Large intestine (tissue), 3 donors: ENCODE measurements around the gene DLGAP1. TPM values are rescaled to one million over a fixed set of nuclear protein-coding genes. Genes with fewer than 3 reads are reported as not detected.
A peak's percentile ranks its signal among the peaks of the same experiment; 100 is the strongest.

Experiments used
- DNase-seq, 2 donors: peaks; one replicate each; pipeline versions ENCODE4 v3.0.0 to v3.0.0-alpha.2; 2013
- H3K27ac ChIP-seq: one replicate; pipeline ENCODE4 v1.5.1; 2013; ENCODE audit warnings: low read length
- H3K27me3 ChIP-seq: 2 replicates; pipeline ENCODE4 v1.6.1; 2013; ENCODE audit warnings: low read length; ENCODE audit not compliant: control insufficient read depth, insufficient read depth
- H3K36me3 ChIP-seq: 2 replicates; pipeline ENCODE4 v1.6.1; 2013; ENCODE audit warnings: low read length; ENCODE audit not compliant: control insufficient read depth, insufficient read depth
- H3K4me1 ChIP-seq: one replicate; pipeline ENCODE4 v1.6.1; 2013; ENCODE audit warnings: low read length; ENCODE audit not compliant: control insufficient read depth, insufficient read depth
- H3K4me3 ChIP-seq: one replicate; pipeline ENCODE4 v1.5.1; 2013; ENCODE audit warnings: low read length
- H3K9me3 ChIP-seq: one replicate; pipeline ENCODE4 v1.6.1; 2013; ENCODE audit warnings: mild to moderate bottlenecking, low read depth, low read length, moderate library complexity; ENCODE audit not compliant: control insufficient read depth
- WGBS: methylation state at CpG from one replicate; pipeline ENCODE4 v1.1.5; 2013; ENCODE audit warnings: low lambda C conversion rate; ENCODE audit not compliant: insufficient coverage; 5-methylcytosine and 5-hydroxymethylcytosine counted together
- polyA plus RNA-seq: library from polyadenylated mRNA; unstranded; fragments of 120-200 nt; gene quantifications from one replicate; pipeline ENCODE4 v1.2.1, GENCODE V29; 2013

The DLGAP1 gene
- polyA plus RNA-seq, 1 donor: 0.69 TPM

DNA sequence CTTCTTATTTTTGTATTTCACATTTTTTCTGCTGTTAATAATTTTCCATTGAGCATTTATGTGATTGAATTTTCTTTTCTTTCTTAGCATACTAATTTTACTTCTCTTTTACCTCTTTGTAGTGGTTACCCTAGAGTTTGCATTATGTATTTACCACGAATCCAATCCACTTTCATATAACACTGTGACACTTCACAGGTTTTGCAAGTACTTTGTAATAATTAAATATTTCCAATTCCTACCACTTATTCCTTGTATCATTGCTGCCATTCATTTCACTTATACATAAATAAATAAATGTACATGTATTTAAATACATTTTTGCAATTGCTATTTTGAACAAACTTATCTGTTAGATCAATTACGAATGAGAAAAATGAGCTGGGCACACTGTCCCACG lies 894.4 kb downstream of the DLGAP1 start:
- 100% methylated on average over 1 of the region's 3 CpGs for WGBS
- H3K4me1 ChIP-seq: no peaks in the 10 kb centered on the region
- peaks cover 4% of the 10 kb centered on the region for H3K9me3 ChIP-seq
- H3K27ac ChIP-seq: no peak overlapping the region
- no peak overlapping the region for H3K4me3 ChIP-seq
- DNase-seq: no peak
- no peaks in the 10 kb centered on the region for H3K36me3 ChIP-seq
- no peaks in the 10 kb centered on the region for H3K27me3 ChIP-seq

DNA sequence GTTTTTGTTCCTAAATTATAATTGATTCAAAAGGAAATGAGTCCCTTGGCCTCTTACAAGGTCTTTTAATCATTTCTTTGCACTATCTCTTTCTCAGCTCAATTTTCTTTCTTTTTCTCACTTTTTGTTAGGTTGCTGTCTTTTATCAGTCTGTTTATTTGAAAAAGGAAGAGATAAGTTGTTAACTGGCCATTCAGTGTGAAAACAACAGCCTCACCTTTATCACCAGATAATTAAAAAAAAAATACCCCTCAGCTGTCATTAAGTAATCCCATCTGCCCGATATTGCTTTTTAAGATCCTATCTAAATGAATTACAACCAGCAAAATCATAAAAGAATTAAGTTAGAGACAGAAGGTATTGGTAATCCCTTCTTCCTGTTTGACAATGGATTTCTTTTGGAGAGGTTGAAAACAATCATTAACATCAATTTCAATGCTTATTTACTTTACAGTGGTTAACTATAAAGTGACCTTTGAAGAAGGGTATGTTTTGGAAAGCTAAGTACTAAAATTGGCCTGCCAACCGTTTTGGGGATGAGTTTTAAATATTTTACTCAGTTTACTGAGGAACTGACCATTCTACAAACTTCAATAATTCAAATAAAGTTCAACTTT lies 900.2 kb downstream of the DLGAP1 start:
- Histone ChIP-seq H3K4me3 (no peak overlapping the region), H3K36me3 (no peaks in the 10 kb centered on the region), H3K27me3 (no peaks in the 10 kb centered on the region), H3K9me3 (no peaks in the 10 kb centered on the region), H3K27ac (no peak overlapping the region), H3K4me1 (no peaks in the 10 kb centered on the region)
- no CpG with 5 or more reads among the region's 2 CpGs for WGBS
- DNase-seq: no peak

DNA sequence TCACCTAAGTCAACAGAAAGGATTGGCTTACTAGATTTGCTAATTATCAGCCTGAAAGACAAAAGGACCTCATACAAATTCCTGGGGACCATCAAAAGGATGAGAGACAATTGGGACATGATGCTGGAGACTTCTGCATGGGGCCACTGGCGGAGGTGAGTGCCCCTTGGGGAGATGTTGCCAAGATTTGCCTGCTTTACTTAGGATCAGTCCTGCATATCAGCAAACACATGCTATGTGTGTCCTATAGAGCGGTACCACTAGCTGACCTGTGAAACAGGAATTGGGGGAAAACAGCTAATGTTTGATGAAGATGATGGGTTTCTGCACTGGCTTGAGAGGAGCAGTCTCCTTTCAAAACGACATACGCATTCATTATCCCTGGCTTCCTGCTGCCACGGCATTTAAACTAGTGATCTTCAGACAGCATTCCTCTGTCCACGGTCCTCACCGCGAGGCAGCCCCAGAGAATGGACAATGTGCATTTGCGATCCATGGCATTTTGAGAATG lies 901.0 kb downstream of the DLGAP1 start:
- Histone ChIP-seq H3K27ac (no peak overlapping the region), H3K4me3 (no peak overlapping the region), H3K36me3 (no peaks in the 10 kb centered on the region), H3K4me1 (no peaks in the 10 kb centered on the region), H3K9me3 (no peaks in the 10 kb centered on the region), H3K27me3 (no peaks in the 10 kb centered on the region)
- peak in 1 of 2 donors; percentile 8 for DNase-seq
- no CpG with 5 or more reads among the region's 9 CpGs for WGBS

DNA sequence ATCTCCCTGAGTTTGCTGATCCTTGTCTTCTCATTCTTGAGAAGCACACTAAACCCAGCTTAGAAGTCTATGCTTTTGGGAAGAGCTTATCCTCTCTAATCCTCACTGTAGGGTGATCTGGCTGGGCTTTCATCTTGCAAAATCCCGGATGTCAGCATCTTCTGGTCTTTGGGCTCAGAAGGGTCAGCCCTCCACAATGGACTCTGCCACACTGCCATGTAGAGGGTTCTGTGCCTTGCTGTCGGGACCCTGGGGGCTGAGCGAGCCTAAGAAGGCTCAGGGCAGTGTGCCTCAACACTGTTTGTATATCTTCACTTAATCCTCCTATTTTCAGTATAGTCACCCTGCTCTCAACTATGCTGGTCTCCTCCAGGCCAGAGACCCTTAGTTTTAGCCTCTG lies 902.8 kb downstream of the DLGAP1 start:
- no peak for DNase-seq
- Histone ChIP-seq H3K4me1 (no peaks in the 10 kb centered on the region), H3K27ac (no peak overlapping the region), H3K36me3 (no peaks in the 10 kb centered on the region), H3K27me3 (no peaks in the 10 kb centered on the region), H3K4me3 (no peak overlapping the region), H3K9me3 (no peaks in the 10 kb centered on the region)
- WGBS: 100% methylated on average over 1 of the region's 3 CpGs

DNA sequence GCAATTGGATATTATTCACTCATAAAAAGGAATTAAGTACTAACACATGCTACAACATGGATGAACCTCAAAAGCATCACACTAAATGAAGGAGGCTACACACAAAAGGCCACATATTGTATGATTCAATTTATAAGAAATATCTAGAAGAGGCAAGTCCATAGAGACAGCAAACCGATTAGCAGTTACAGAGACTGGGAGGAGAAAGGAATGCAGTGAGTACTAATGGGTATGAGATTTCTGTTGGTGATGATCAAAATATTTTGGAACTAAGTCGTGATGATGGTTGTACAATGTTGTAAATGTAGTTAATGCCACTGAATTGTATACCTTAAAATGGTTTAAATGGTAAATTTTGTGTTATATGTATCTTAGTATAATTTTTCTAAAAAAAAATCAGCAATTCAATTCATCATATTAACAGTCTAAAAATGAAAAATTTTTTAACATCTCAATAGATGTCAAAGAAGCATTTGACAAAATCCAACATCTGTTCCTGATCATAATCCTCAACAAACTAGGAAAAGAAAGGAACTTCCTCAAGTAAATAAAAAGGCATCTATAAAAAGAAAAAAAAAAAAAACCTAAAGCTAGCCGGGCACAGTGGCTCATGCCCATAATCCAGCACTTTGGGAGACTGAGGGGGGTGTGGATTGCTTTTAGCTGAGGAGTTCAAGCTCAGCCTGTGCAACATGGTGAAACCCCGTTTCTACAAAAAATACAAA lies 907.1 kb downstream of the DLGAP1 start:
- Histone ChIP-seq H3K4me3 (no peak overlapping the region), H3K4me1 (no peaks in the 10 kb centered on the region), H3K9me3 (no peaks in the 10 kb centered on the region), H3K27ac (no peak overlapping the region), H3K27me3 (no peaks in the 10 kb centered on the region), H3K36me3 (no peaks in the 10 kb centered on the region)
- no peak for DNase-seq
- WGBS: 100% methylated on average over 1 of the region's 4 CpGs

DNA sequence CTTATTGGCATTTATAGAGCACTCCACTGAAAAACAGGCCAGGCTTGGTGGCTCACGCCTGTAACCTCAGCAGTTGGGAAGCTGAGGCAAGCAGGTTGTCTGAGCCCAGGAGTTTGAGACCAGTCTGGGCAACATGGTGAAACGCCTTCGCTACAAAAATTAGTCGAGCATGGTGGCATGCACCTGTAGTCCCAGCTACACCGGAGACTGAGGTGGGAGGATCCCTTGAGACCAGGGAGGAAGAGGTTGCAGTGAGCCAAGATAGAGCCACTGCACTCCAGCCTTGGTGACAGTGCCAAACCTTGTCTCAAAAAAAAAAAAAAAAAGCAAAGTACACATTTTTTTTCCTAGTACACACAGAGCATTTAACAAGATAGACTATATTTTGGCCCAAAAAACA lies 909.0 kb downstream of the DLGAP1 start:
- no peak overlapping the region for H3K4me3 ChIP-seq
- H3K4me1 ChIP-seq: peaks cover 6% of the 10 kb centered on the region
- no peak overlapping the region for H3K27ac ChIP-seq
- no peaks in the 10 kb centered on the region for H3K36me3 ChIP-seq
- no peaks in the 10 kb centered on the region for H3K27me3 ChIP-seq
- no peaks in the 10 kb centered on the region for H3K9me3 ChIP-seq
- no peak for DNase-seq
- WGBS: no CpG with 5 or more reads among the region's 5 CpGs

DNA sequence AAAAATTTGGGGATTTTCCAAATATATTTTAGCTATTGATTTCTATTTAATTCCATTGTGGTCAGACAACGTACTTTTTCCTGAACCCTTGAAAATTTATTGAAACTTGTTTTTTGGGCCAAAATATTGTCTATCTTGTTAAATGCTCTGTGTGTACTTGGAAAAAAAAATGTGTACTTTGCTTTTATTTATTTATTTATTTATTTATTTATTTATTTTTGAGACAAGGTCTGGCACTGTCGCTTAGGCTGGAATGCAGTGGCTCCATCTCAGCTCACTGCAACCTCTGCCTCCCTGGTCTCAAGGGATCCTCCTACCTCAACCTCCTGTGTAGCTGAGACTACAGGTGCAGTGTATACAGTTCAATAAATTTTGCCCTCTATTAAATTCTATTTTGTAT lies 910.6 kb downstream of the DLGAP1 start:
- no peak for DNase-seq
- WGBS: 80% methylated on average over 1 of the region's 2 CpGs

DNA sequence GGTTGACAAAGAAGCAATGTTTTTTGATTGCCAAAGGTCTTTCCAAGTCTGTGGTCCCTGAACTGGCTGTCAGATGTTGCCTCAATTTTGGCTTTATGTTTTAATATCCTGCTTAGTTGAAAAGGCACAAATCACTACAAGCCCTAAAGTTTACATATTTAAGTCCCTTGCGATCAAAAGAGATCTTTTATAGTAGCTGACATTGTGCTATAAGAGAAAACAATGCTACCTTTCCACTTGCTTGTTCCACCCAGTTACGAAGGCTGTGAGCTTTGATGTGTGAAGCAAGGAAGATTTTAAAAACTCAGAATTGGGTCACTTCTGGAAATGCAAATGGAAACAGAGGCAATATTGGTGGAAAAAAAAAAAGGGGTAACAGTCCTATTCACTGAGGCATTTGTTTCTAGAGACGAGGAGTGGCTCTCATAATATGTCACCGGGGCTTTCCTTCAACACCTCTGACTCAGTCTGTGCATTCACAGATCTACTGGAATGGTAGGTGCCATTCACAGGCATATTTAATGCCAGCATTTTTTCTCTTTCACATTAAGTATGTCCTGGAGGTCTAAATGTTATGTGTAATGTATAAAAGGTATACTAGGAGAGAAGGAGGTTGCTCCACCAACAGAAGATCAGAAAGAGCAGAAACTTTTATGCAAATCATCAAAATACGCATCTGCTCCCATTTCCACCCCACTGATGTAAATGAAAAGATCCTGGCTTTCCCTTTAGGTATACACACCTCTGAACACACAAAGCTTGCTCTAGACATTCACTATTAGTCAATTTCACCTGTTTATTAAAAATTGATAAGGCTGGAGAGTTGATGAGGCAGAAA lies 913.3 kb downstream of the DLGAP1 start:
- no peak overlapping the region for H3K27ac ChIP-seq
- H3K27me3 ChIP-seq: no peaks in the 10 kb centered on the region
- H3K4me3 ChIP-seq: no peak overlapping the region
- no peaks in the 10 kb centered on the region for H3K36me3 ChIP-seq
- no peak for DNase-seq
- H3K9me3 ChIP-seq: no peaks in the 10 kb centered on the region
- peaks cover 10% of the 10 kb centered on the region for H3K4me1 ChIP-seq
- WGBS: 100% methylated on average over 1 of the region's 5 CpGs

More for the DNA sequence above, 910.6 kb downstream of the DLGAP1 start:
- Histone ChIP-seq H3K27ac (no peak overlapping the region), H3K4me1 (peaks cover 10% of the 10 kb centered on the region), H3K27me3 (no peaks in the 10 kb centered on the region), H3K9me3 (no peaks in the 10 kb centered on the region), H3K36me3 (no peaks in the 10 kb centered on the region), H3K4me3 (no peak overlapping the region)

DNA sequence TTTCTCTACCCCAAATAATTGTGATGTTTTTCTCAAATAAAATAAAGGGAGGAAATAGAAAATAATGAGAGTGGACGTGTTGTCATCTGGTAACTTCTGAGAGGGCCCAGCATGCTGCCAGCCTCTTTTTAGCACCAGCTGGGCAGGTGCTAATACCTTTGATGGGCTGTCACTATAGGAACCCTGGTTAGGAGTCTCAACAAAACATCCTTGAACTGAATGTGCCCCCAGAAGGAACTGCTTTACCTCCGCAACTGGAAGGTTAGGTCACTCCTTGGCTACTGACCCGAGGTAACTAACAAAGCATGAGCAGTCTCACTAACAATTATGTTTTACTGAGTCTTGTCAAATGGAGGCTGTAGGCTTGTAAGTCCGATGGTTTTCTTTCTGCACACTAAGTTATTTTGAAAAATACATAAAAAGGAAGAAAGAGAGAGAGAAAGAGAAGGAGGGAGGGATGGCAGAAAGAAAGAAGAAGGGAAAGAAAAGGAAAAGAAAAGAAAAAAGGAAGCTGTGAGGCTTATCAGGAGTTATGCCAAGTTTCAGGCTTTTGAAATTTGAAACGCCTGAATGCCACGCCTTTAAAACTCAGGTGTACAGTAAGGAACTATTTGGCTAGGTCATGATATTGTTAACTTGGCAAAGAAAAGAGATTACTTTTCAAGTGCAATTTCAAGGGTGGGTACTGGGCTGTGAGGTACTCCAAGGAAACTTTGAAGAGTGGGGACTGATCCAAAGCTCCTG lies 914.1 kb downstream of the DLGAP1 start:
- DNase-seq: peak in 1 of 2 donors; percentile 55
- Histone ChIP-seq H3K9me3 (no peaks in the 10 kb centered on the region), H3K27ac (no peak overlapping the region), H3K4me3 (no peak overlapping the region), H3K36me3 (no peaks in the 10 kb centered on the region), H3K4me1 (peaks cover 10% of the 10 kb centered on the region), H3K27me3 (no peaks in the 10 kb centered on the region)
- 28% methylated on average over 4 of the region's 6 CpGs for WGBS
